KMS-11 (cell line): Measurements from ENCODE around the gene TGFB3.

Source experiments
- H2AFZ ChIP-seq: fragments of 200-600 bp; sonication (generic); 2 replicates; pipeline ENCODE4 v1.6.1; 2016; ENCODE audit warnings: antibody characterized with exemption, mixed run types, low read depth
- H3K27ac ChIP-seq: fragments of 200-600 bp; sonication (generic); 2 replicates; pipeline ENCODE4 v1.6.1; 2016; ENCODE audit warnings: mild to moderate bottlenecking, mixed run types
- H3K27me3 ChIP-seq: fragments of 200-600 bp; sonication (generic); 2 replicates; pipeline ENCODE4 v1.6.1; 2017; ENCODE audit warnings: mild to moderate bottlenecking, low read depth, mixed run types, moderate library complexity; ENCODE audit not compliant: insufficient read depth
- H3K36me3 ChIP-seq: fragments of 200-600 bp; sonication (generic); 2 replicates; pipeline ENCODE4 v1.6.1; 2017; ENCODE audit warnings: mild to moderate bottlenecking, mixed run types; ENCODE audit not compliant: insufficient read depth
- H3K4me1 ChIP-seq: fragments of 200-600 bp; sonication (generic); 2 replicates; pipeline ENCODE4 v1.6.1; 2016; ENCODE audit warnings: mild to moderate bottlenecking, low read depth, mixed run types; ENCODE audit not compliant: poor library complexity, severe bottlenecking
- H3K4me2 ChIP-seq: fragments of 200-600 bp; sonication (generic); 2 replicates; pipeline ENCODE4 v1.7.0; 2016; ENCODE audit warnings: mild to moderate bottlenecking, mixed run types
- H3K4me3 ChIP-seq: fragments of 200-600 bp; sonication (generic); IDR thresholded peaks from 2 replicates; pipeline ENCODE4 v1.6.1; 2017; ENCODE audit warnings: low read depth, low read length, mixed read lengths; ENCODE audit not compliant: insufficient read depth
- H3K79me2 ChIP-seq: fragments of 200-600 bp; sonication (generic); 2 replicates; pipeline ENCODE4 v1.6.1; 2016; ENCODE audit warnings: low read depth, mixed run types; ENCODE audit not compliant: insufficient read depth
- H3K9ac ChIP-seq: fragments of 200-600 bp; sonication (generic); 2 replicates; pipeline ENCODE4 v1.6.1; 2016; ENCODE audit warnings: mild to moderate bottlenecking, mixed run types
- H4K20me1 ChIP-seq: fragments of 200-600 bp; sonication (generic); 2 replicates; pipeline ENCODE4 v1.6.1; 2016; ENCODE audit warnings: mild to moderate bottlenecking, mixed run types; ENCODE audit not compliant: insufficient read depth
- TF ChIP-seq, protein P1 (sequence below): fragments of 200-600 bp; sonication (generic); conservative IDR thresholded peaks from 2 replicates; pipeline ENCODE4 v1.6.1; 2017; ENCODE audit warnings: low read depth, mild to moderate bottlenecking, antibody characterized with exemption, low read length, moderate library complexity, mixed read lengths

The TGFB3 gene

DNA sequence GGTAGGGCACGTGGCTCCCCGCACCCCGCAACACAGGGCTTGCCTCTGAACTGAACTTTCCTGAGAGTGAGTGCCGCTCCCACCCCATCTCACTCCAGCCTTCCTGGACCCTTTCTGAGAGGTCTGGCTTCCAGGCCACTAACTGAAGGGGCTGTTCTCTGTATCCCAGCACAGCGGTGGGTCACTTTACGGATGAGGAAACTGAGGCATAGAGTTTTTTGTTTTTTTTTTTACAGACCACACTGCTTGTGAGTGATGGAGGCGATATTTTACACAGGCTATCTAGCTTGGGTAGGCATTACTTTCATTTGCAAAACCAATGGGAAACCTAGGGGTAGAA, 1.2 kb upstream of the TGFB3 start:
- H3K27ac ChIP-seq: peak overlapping the region; percentile 30; the same call in 1 of the 2 replicates
- peaks cover 24% of the 10 kb centered on the region for H3K4me1 ChIP-seq
- no peaks in the 10 kb centered on the region for H3K36me3 ChIP-seq
- no peaks in the 10 kb centered on the region for H3K27me3 ChIP-seq
- peak overlapping the region; percentile 51; the same call in 1 of the 2 replicates for H3K4me2 ChIP-seq
- H3K79me2 ChIP-seq: no peaks in the 10 kb centered on the region
- peak overlapping the region; percentile 92; the same call in 1 of the 2 replicates for H3K9ac ChIP-seq
- H3K4me3 ChIP-seq: no peak overlapping the region
- TF ChIP-seq, protein P1, sequence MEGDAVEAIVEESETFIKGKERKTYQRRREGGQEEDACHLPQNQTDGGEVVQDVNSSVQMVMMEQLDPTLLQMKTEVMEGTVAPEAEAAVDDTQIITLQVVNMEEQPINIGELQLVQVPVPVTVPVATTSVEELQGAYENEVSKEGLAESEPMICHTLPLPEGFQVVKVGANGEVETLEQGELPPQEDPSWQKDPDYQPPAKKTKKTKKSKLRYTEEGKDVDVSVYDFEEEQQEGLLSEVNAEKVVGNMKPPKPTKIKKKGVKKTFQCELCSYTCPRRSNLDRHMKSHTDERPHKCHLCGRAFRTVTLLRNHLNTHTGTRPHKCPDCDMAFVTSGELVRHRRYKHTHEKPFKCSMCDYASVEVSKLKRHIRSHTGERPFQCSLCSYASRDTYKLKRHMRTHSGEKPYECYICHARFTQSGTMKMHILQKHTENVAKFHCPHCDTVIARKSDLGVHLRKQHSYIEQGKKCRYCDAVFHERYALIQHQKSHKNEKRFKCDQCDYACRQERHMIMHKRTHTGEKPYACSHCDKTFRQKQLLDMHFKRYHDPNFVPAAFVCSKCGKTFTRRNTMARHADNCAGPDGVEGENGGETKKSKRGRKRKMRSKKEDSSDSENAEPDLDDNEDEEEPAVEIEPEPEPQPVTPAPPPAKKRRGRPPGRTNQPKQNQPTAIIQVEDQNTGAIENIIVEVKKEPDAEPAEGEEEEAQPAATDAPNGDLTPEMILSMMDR: no peak
- no peaks in the 10 kb centered on the region for H4K20me1 ChIP-seq
- peak overlapping the region; percentile 66 for H2AFZ ChIP-seq

GRCh38 chr14:75982266-75983018, 647 bp upstream of the TGFB3 start:
- no peaks in the 10 kb centered on the region for H3K79me2 ChIP-seq
- H4K20me1 ChIP-seq: no peaks in the 10 kb centered on the region
- TF ChIP-seq, protein P1: peak; percentile 40; the same call in 1 of the 2 replicates
- peak overlapping the region; percentile 76; the same call in 1 of the 2 replicates for H3K4me2 ChIP-seq
- H3K4me1 ChIP-seq: peaks cover 23% of the 10 kb centered on the region
- no peaks in the 10 kb centered on the region for H3K36me3 ChIP-seq
- H3K4me3 ChIP-seq: no peak overlapping the region
- peak overlapping the region; percentile 84 for H3K27ac ChIP-seq
- H3K27me3 ChIP-seq: no peaks in the 10 kb centered on the region
- H3K9ac ChIP-seq: peak overlapping the region; percentile 92
- peak overlapping the region; percentile 68 for H2AFZ ChIP-seq

GRCh38 chr14:75980856-75981255, 939 bp downstream of the TGFB3 start:
- no peaks in the 10 kb centered on the region for H3K36me3 ChIP-seq
- peak overlapping the region; percentile 84; the same call in 1 of the 2 replicates for H3K27ac ChIP-seq
- H3K9ac ChIP-seq: peak overlapping the region; percentile 92; the same call in 1 of the 2 replicates
- H3K27me3 ChIP-seq: no peaks in the 10 kb centered on the region
- peak overlapping the region; percentile 68; the same call in 1 of the 2 replicates for H2AFZ ChIP-seq
- H3K79me2 ChIP-seq: no peaks in the 10 kb centered on the region
- H4K20me1 ChIP-seq: no peaks in the 10 kb centered on the region
- H3K4me1 ChIP-seq: peaks cover 15% of the 10 kb centered on the region
- TF ChIP-seq, protein P1: no peak
- H3K4me2 ChIP-seq: peak overlapping the region; percentile 76
- H3K4me3 ChIP-seq: no peak overlapping the region

DNA sequence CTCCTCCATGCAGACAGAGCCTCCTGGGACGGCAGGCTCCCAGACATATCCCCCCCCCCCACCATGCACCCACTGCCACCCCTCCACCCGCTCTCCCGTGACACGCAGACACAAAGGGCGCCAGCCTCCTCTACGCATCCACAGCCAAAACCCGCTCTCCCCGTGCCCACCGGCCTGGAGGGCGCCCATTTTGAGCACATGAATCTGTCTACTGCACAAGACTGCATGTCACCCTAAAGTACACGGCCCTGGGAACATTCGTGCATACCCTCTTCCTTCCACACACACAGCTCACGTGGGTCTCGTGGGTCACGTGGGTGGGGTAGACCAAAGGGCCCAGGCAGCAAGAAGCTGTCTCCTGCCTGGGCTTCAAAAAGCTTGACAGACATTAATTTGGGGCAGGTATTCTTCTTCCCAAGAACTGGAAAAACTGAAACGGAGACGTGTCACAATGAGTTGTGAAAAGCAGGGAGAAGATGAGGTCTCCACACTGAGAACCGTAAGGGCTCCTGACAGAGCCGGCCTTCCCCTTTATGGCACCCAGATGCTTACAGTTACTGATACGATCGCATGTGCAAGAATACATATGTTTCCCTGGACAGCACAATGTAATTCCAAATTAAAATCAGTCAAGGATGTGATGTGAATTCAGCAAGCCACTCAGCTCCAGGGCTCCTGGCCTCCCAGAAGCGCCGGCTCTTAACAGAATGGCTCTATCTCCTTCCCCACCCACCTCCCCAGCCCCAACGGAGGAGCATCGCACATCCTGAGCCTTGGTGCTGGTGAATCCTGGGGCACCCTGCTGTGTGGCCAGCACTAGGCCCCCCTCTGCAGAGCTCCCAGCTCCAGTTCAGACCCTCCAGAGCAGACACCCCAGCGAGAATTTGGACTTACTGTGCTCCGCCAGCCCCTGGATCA, 1.9 kb downstream of the TGFB3 start:
- no peak overlapping the region for H2AFZ ChIP-seq
- H3K79me2 ChIP-seq: no peaks in the 10 kb centered on the region
- TF ChIP-seq, protein P1: no peak
- H3K36me3 ChIP-seq: no peaks in the 10 kb centered on the region
- H3K27me3 ChIP-seq: no peaks in the 10 kb centered on the region
- H3K4me1 ChIP-seq: peaks cover 11% of the 10 kb centered on the region
- no peak overlapping the region for H3K9ac ChIP-seq
- H3K4me3 ChIP-seq: no peak overlapping the region
- H3K4me2 ChIP-seq: no peak overlapping the region
- no peak overlapping the region for H3K27ac ChIP-seq
- no peaks in the 10 kb centered on the region for H4K20me1 ChIP-seq
